Liver (tissue), 9 donors: Measurements from ENCODE around the gene RNF8. TPM values are rescaled to one million over a fixed set of nuclear protein-coding genes. Genes with fewer than 3 reads are reported as not detected.

ENCODE experiments used
- DNase-seq: peaks from one replicate; pipeline ENCODE4 v3.0.0-alpha.2; 2017; ENCODE audit warnings: low spot score
- H3K27ac ChIP-seq, 2 donors: one replicate each; pipeline ENCODE4 v1.7.0; 2013; ENCODE audit warnings: inconsistent platforms in 2 of 2, low read length in 2 of 2, control low read depth in 1 of 2, low read depth in 1 of 2, mild to moderate bottlenecking in 1 of 2
- H3K27me3 ChIP-seq, 4 donors: one replicate each; pipeline versions ENCODE4 v1.6.1 to v1.7.0; 2013; ENCODE audit warnings: low read length in 3 of 4, inconsistent platforms in 1 of 4, mild to moderate bottlenecking in 1 of 4, moderate library complexity in 1 of 4; ENCODE audit not compliant: control insufficient read depth in 4 of 4, insufficient read depth in 4 of 4
- H3K36me3 ChIP-seq, 4 donors: one replicate each; pipeline versions ENCODE4 v1.6.1 to v1.7.0; 2013; ENCODE audit warnings: low read length in 3 of 4, mild to moderate bottlenecking in 3 of 4, low read depth in 1 of 4, moderate library complexity in 1 of 4; ENCODE audit not compliant: control insufficient read depth in 4 of 4, insufficient read depth in 3 of 4
- H3K4me1 ChIP-seq, 4 donors: one replicate each; pipeline versions ENCODE4 v1.6.1 to v1.7.0; 2013; ENCODE audit warnings: low read length in 3 of 4, mild to moderate bottlenecking in 3 of 4, moderate library complexity in 1 of 4; ENCODE audit not compliant: control insufficient read depth in 4 of 4, insufficient read depth in 4 of 4
- H3K4me3 ChIP-seq, 3 donors: one replicate each; pipeline versions ENCODE4 v1.6.1 to v1.7.0; 2013; ENCODE audit warnings: low read length in 3 of 3, control low read depth in 1 of 3, low read depth in 1 of 3, mild to moderate bottlenecking in 1 of 3
- H3K9ac ChIP-seq, 2 donors: one replicate each; pipeline ENCODE4 v1.7.0; 2013; ENCODE audit warnings: low read length in 2 of 2, mild to moderate bottlenecking in 2 of 2, moderate library complexity in 2 of 2, control low read depth in 1 of 2, low read depth in 1 of 2
- H3K9me3 ChIP-seq, 4 donors: one replicate each; pipeline versions ENCODE4 v1.6.1 to v1.7.0; 2013; ENCODE audit warnings: low read length in 3 of 4; ENCODE audit not compliant: control insufficient read depth in 4 of 4
- EGR1 ChIP-seq, 2 donors: IDR thresholded peaks; 2 replicates each; pipeline ENCODE4 v1.6.1; 2016 to 2018; ENCODE audit warnings: antibody characterized with exemption in 2 of 2, low read depth in 2 of 2
- GABPA ChIP-seq, 2 donors: IDR thresholded peaks in 1 of 2; conservative IDR thresholded peaks in 1 of 2; 2 replicates each; pipeline ENCODE4 v1.6.1; 2016; ENCODE audit warnings: antibody characterized with exemption in 2 of 2, mild to moderate bottlenecking in 1 of 2, moderate library complexity in 1 of 2
- HNF4A ChIP-seq, 2 donors: conservative IDR thresholded peaks; 2 replicates each; pipeline ENCODE4 v1.6.1; 2016; ENCODE audit warnings: antibody characterized with exemption in 2 of 2, mild to moderate bottlenecking in 2 of 2
- HNF4G ChIP-seq: IDR thresholded peaks from 2 replicates; pipeline ENCODE4 v1.6.1; 2016; ENCODE audit warnings: antibody characterized with exemption
- JUND ChIP-seq, 2 donors: IDR thresholded peaks; 2 replicates each; pipeline ENCODE4 v1.6.1; 2016; ENCODE audit warnings: antibody characterized with exemption in 2 of 2
- NR2F2 ChIP-seq: IDR thresholded peaks from 2 replicates; pipeline ENCODE4 v1.6.1; 2016; ENCODE audit warnings: antibody characterized with exemption
- REST ChIP-seq: IDR thresholded peaks from 2 replicates; pipeline ENCODE4 v1.6.1; 2016; ENCODE audit warnings: antibody characterized with exemption, mild to moderate bottlenecking
- RXRA ChIP-seq, 2 donors: IDR thresholded peaks; 2 replicates each; pipeline ENCODE4 v1.6.1; 2017 to 2018; ENCODE audit warnings: antibody characterized with exemption in 2 of 2, mild to moderate bottlenecking in 1 of 2
- SP1 ChIP-seq: IDR thresholded peaks from 2 replicates; pipeline ENCODE4 v1.6.1; 2018; ENCODE audit warnings: antibody characterized with exemption, mild to moderate bottlenecking
- WGBS: extraction: QIAGEN DNeasy Blood & Tissue Kit; methylation state at CpG from one replicate; pipeline ENCODE4 v1.1.7; 2013; 5-methylcytosine and 5-hydroxymethylcytosine counted together
- polyA plus RNA-seq, 2 donors: library from polyadenylated mRNA; stranded (reverse) in 1 of 2; unstranded in 1 of 2; fragments of 200-250 nt in 1 of 2; fragments of >200 nt in 1 of 2; fragmentation: Nextera tagmentation in 1 of 2; extraction: Ambion mirVana in 1 of 2; gene quantifications; one replicate each; pipeline versions ENCODE4 v1.2.1 to v1.2.3, GENCODE V29; 2013 to 2015
- total RNA-seq, 2 donors: library from RNA; depleted of rRNA; stranded (reverse); fragments of >200 nt; gene quantifications; one replicate each; pipeline ENCODE4 v1.2.3, GENCODE V29; 2014
- TF ChIP-seq, protein P1 (sequence below): fragments of 150-350 bp; IDR thresholded peaks from 2 replicates; pipeline ENCODE4 v1.5.1; 2017; ENCODE audit warnings: improper control_type of control experiment, low read depth, low read length; ENCODE audit not compliant: missing input control
- TF ChIP-seq, protein P2 (sequence below): IDR thresholded peaks from 2 replicates; pipeline ENCODE4 v1.6.1; 2016; ENCODE audit warnings: antibody characterized with exemption
- TF ChIP-seq, protein P3 (sequence below): IDR thresholded peaks from 2 replicates; pipeline ENCODE4 v1.6.1; 2016; ENCODE audit warnings: antibody characterized with exemption
- donor health status: healthy.
- donor health status: healthy.
- donor health status: healthy.
- donor health status: healthy.
- donor health status: healthy.

The RNF8 gene
- total and polyA plus RNA-seq, 4 donors = 6.1 to 9.9 (median 7.5) TPM

DNA sequence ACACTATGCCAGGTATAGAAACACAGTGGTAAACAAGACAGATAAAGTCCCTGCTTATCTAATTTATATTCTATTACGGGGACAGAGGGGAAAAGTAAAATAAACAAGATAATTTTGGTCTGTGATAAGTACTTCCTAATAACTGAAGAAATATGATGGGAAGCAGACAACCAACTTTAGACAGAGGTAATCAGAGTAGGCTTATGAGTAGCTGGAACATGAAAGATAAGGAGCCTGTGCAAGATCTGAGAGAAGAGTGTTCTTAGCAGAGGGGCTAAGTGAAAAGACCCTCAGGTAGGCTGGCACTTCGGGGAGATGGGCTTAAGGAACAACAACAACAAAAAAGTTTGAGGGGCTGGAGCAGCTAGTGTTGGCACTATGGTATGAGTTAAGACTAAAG lies 4.1 kb downstream of the RNF8 start:
- H3K4me1 ChIP-seq = peaks cover 0 to 10% (median 8%) of the 10 kb centered on the region in 4 donors
- H3K27ac ChIP-seq = no peak overlapping the region
- no peak for DNase-seq
- TF ChIP-seq EGR1 (IDR thresholded peaks at IDR 0.05; ENCODE audit: low read depth in 2 of 2) (no peak), HNF4G (no peak), RXRA (IDR thresholded peaks at IDR 0.05) (no peak), JUND (IDR thresholded peaks at IDR 0.05) (no peak), NR2F2 (no peak)
- TF ChIP-seq, protein P1, sequence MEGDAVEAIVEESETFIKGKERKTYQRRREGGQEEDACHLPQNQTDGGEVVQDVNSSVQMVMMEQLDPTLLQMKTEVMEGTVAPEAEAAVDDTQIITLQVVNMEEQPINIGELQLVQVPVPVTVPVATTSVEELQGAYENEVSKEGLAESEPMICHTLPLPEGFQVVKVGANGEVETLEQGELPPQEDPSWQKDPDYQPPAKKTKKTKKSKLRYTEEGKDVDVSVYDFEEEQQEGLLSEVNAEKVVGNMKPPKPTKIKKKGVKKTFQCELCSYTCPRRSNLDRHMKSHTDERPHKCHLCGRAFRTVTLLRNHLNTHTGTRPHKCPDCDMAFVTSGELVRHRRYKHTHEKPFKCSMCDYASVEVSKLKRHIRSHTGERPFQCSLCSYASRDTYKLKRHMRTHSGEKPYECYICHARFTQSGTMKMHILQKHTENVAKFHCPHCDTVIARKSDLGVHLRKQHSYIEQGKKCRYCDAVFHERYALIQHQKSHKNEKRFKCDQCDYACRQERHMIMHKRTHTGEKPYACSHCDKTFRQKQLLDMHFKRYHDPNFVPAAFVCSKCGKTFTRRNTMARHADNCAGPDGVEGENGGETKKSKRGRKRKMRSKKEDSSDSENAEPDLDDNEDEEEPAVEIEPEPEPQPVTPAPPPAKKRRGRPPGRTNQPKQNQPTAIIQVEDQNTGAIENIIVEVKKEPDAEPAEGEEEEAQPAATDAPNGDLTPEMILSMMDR = no peak
- TF ChIP-seq, protein P2, sequence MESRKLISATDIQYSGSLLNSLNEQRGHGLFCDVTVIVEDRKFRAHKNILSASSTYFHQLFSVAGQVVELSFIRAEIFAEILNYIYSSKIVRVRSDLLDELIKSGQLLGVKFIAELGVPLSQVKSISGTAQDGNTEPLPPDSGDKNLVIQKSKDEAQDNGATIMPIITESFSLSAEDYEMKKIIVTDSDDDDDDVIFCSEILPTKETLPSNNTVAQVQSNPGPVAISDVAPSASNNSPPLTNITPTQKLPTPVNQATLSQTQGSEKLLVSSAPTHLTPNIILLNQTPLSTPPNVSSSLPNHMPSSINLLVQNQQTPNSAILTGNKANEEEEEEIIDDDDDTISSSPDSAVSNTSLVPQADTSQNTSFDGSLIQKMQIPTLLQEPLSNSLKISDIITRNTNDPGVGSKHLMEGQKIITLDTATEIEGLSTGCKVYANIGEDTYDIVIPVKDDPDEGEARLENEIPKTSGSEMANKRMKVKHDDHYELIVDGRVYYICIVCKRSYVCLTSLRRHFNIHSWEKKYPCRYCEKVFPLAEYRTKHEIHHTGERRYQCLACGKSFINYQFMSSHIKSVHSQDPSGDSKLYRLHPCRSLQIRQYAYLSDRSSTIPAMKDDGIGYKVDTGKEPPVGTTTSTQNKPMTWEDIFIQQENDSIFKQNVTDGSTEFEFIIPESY = no peak
- WGBS = 85% methylated on average over 2 of the region's 2 CpGs
- no peak overlapping the region for H3K9ac ChIP-seq
- no peaks in the 10 kb centered on the region for H3K9me3 ChIP-seq
- H3K27me3 ChIP-seq = no peaks in the 10 kb centered on the region
- peaks cover 0 to 14% (median 5%) of the 10 kb centered on the region in 4 donors for H3K36me3 ChIP-seq
- H3K4me3 ChIP-seq = no peak overlapping the region

GRCh38 chr6:37359039-37359438 lies 5.3 kb downstream of the RNF8 start:
- Histone ChIP-seq H3K27me3 (no peaks in the 10 kb centered on the region), H3K4me3 (no peak overlapping the region), H3K27ac (no peak overlapping the region), H3K9ac (no peak overlapping the region), H3K9me3 (no peaks in the 10 kb centered on the region), H3K4me1 (peaks cover 0 to 10% (median 6%) of the 10 kb centered on the region in 4 donors), H3K36me3 (peaks cover 0 to 17% (median 6%) of the 10 kb centered on the region in 4 donors)
- 77% methylated on average over 3 of the region's 3 CpGs for WGBS
- no peak for TF ChIP-seq GABPA (IDR thresholded peaks at IDR 0.05 in 1 of 2, conservative IDR thresholded peaks at IDR 0.05 in 1 of 2)
- TF ChIP-seq JUND (IDR thresholded peaks at IDR 0.05) = no peak
- TF ChIP-seq, protein P2 = no peak
- no peak for TF ChIP-seq SP1
- no peak for TF ChIP-seq REST
- no peak for TF ChIP-seq HNF4G
- no peak for TF ChIP-seq RXRA (IDR thresholded peaks at IDR 0.05)
- TF ChIP-seq, protein P3, sequence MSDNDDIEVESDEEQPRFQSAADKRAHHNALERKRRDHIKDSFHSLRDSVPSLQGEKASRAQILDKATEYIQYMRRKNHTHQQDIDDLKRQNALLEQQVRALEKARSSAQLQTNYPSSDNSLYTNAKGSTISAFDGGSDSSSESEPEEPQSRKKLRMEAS = no peak
- no peak for TF ChIP-seq HNF4A (conservative IDR thresholded peaks at IDR 0.05)
- DNase-seq = no peak
